Endothelial cell of umbilical vein (primary cell): ENCODE measurements around the gene HDLBP. TPM values are rescaled to one million over a fixed set of nuclear protein-coding genes. Genes with fewer than 3 reads are reported as not detected.

Experiments used
- BruUV-seq: library from RNA; stranded (reverse); fragments of 400-500 nt; replicated peaks from 2 replicates; lab custom pipeline; 2021; lab: Mats Ljungman, UMichigan
- CTCF ChIA-PET: fragments of 300-600, 350-600 bp; sonication (Branson Sonifier 250); formaldehyde crosslinking; loops from one replicate; lab custom pipeline; 2021; ENCODE audit warnings: antibody characterized with exemption, inconsistent platforms; lab: Charles Lee
- POLR2A ChIA-PET: fragments of 300-600, 350-600 bp; sonication (Branson Sonifier 250); formaldehyde crosslinking; loops from one replicate; lab custom pipeline; 2021; ENCODE audit warnings: antibody characterized with exemption, inconsistent platforms; lab: Charles Lee
- DNase-seq: peaks from one replicate; pipeline ENCODE4 v3.0.0-alpha.2; 2011; ENCODE audit warnings: low read depth, low spot score
- FAIRE-seq: peaks from 2 replicates; lab custom pipeline; 2011; peaks lifted over from hg19 to GRCh38; lab: Jason Lieb, UNC
- H2AFZ ChIP-seq: 2 replicates; pipeline ENCODE4 v1.6.0; 2012; ENCODE audit warnings: low read depth, low read length, control low read depth, inconsistent platforms
- H3K27ac ChIP-seq: 2 replicates; pipeline ENCODE4 v1.5.1; 2011; ENCODE audit warnings: low read depth, mild to moderate bottlenecking, control low read depth, low read length, moderate library complexity; ENCODE audit not compliant: insufficient read depth
- H3K27me3 ChIP-seq, 2 experiments: 2 replicates each; pipeline versions ENCODE4 v1.6.0 to v1.6.1; 2011; ENCODE audit warnings: low read length in 2 of 2, mixed read lengths in 1 of 2; ENCODE audit not compliant: control insufficient read depth in 2 of 2, insufficient read depth in 2 of 2
- H3K36me3 ChIP-seq, 2 experiments: 2 replicates in 1 of 2; 3 replicates in 1 of 2; pipeline ENCODE4 v1.5.1; 2011; ENCODE audit warnings: low read length in 2 of 2, mild to moderate bottlenecking in 1 of 2, moderate library complexity in 1 of 2; ENCODE audit not compliant: control insufficient read depth in 2 of 2, insufficient read depth in 2 of 2; ENCODE audit errors: extremely low read depth in 1 of 2
- H3K4me1 ChIP-seq: 3 replicates; pipeline ENCODE4 v1.5.1; 2011; ENCODE audit warnings: mild to moderate bottlenecking, low read length; ENCODE audit not compliant: control insufficient read depth, insufficient read depth; ENCODE audit errors: extremely low read depth
- H3K4me2 ChIP-seq: 2 replicates; pipeline ENCODE4 v1.6.1; 2011; ENCODE audit warnings: low read length, control low read depth, mixed read lengths; ENCODE audit not compliant: insufficient read depth
- H3K4me3 ChIP-seq, 3 experiments: fragments of 200-600 bp in 1 of 3; sonication (generic), shearing (Covaris generic) in 1 of 3; replicated peaks in 1 of 3; 2 replicates each; pipeline ENCODE4 v1.5.1; 2011 to 2016; ENCODE audit warnings: control low read depth in 3 of 3, low read length in 3 of 3, mild to moderate bottlenecking in 2 of 3, inconsistent platforms in 1 of 3, low read depth in 1 of 3, moderate library complexity in 1 of 3; ENCODE audit not compliant: insufficient read depth in 1 of 3
- H3K79me2 ChIP-seq: 2 replicates; pipeline ENCODE4 v1.6.0; 2012; ENCODE audit warnings: low read length, inconsistent platforms; ENCODE audit not compliant: control insufficient read depth, insufficient read depth
- H3K9ac ChIP-seq: replicated peaks from 2 replicates; pipeline ENCODE3; 2011; ENCODE audit warnings: low read length, control low read depth; ENCODE audit not compliant: insufficient read depth; ENCODE audit errors: extremely low read depth
- H3K9me1 ChIP-seq: replicated peaks from 3 replicates; pipeline ENCODE4 v1.6.0; 2011; ENCODE audit warnings: mild to moderate bottlenecking, low read length; ENCODE audit not compliant: control insufficient read depth, insufficient read depth; ENCODE audit errors: extremely low read depth
- H3K9me3 ChIP-seq: replicated peaks from 2 replicates; pipeline ENCODE4 v1.5.1; 2012; ENCODE audit warnings: low read length, inconsistent platforms; ENCODE audit not compliant: control insufficient read depth, insufficient read depth
- H4K20me1 ChIP-seq: replicated peaks from 2 replicates; pipeline ENCODE3; 2011; ENCODE audit warnings: mild to moderate bottlenecking, low read length; ENCODE audit not compliant: control insufficient read depth, insufficient read depth; ENCODE audit errors: extremely low read depth
- EZH2 ChIP-seq: IDR thresholded peaks from 2 replicates; pipeline ENCODE4 v1.6.1; 2012; ENCODE audit warnings: borderline replicate concordance, low read depth, mild to moderate bottlenecking, moderate library complexity, low read length, inconsistent platforms; ENCODE audit not compliant: severe bottlenecking
- FOS ChIP-seq: IDR thresholded peaks from 2 replicates; pipeline ENCODE4 v1.6.1; 2011; ENCODE audit warnings: mild to moderate bottlenecking, low read length, moderate library complexity, borderline replicate concordance; ENCODE audit not compliant: insufficient read depth
- GATA2 ChIP-seq: IDR thresholded peaks from 2 replicates; pipeline ENCODE4 v1.7.0; 2011; ENCODE audit warnings: low read depth, mild to moderate bottlenecking, moderate library complexity, mixed read lengths, low read length; ENCODE audit not compliant: insufficient read length, insufficient read depth
- JUN ChIP-seq: IDR thresholded peaks from 2 replicates; pipeline ENCODE4 v1.6.1; 2011; ENCODE audit warnings: borderline replicate concordance, low read depth; ENCODE audit not compliant: insufficient read length, insufficient read depth
- MAX ChIP-seq: IDR thresholded peaks from 2 replicates; pipeline ENCODE4 v1.6.1; 2011; ENCODE audit not compliant: insufficient read depth, insufficient read length
- MYC ChIP-seq: IDR thresholded peaks from one replicate; pipeline ENCODE4 v1.6.1; 2011; ENCODE audit warnings: mild to moderate bottlenecking, low read depth, low read length
- POLR2A ChIP-seq: IDR thresholded peaks from 2 replicates; pipeline ENCODE4 v1.6.1; 2012; ENCODE audit warnings: low read depth, mild to moderate bottlenecking, control low read depth, low read length
- POLR2AphosphoS5 ChIP-seq: IDR thresholded peaks from 2 replicates; pipeline ENCODE4 v1.6.1; 2012; ENCODE audit warnings: low read depth, mild to moderate bottlenecking, control low read depth, low read length, moderate library complexity; ENCODE audit not compliant: insufficient read depth
- dilution Hi-C: fragments of 300-500 bp; cut with MboI; formaldehyde crosslinking; loops from one replicate; pipeline ENCODE4 v1.15.0; 2019; ENCODE audit warnings: low sequenced_read_pairs; ENCODE audit not compliant: extremely low pct_ligation_motif_present
- intact Hi-C: fragments of 100-400 bp; cut with micrococcal nuclease; formaldehyde crosslinking; loops from one replicate; pipeline ENCODE4 v1.10.0; 2022
- polyA plus RNA-seq, 4 experiments: library from polyadenylated mRNA; depleted of rRNA in 3 of 4; stranded (reverse) in 3 of 4; unstranded in 1 of 4; fragments of >200 nt; gene quantifications; 2 replicates each; pipeline versions ENCODE4 v1.2.1 to v1.2.3, GENCODE V29; 2011 to 2012; ENCODE audit warnings: missing spikeins in 1 of 4
- total RNA-seq: library from RNA; stranded (reverse); gene quantifications from 2 replicates; pipeline ENCODE4 v1.2.3, GENCODE V29; 2021
- TF ChIP-seq, protein P1 (sequence below), 2 donors: IDR thresholded peaks; 1 replicate in 1 of 2; 2 replicates in 1 of 2; pipeline ENCODE4 v1.5.1; 2011; ENCODE audit warnings: low read length in 2 of 2, mild to moderate bottlenecking in 2 of 2, moderate library complexity in 2 of 2, control low read depth in 1 of 2, inconsistent platforms in 1 of 2, low read depth in 1 of 2; ENCODE audit not compliant: insufficient read depth in 1 of 2; ENCODE audit errors: extremely low read depth in 1 of 2

The HDLBP gene
- total and polyA plus RNA-seq, 2 donors (not counting 3 experiments of a cell fraction or from before 2014, with no cell fraction given) = 379 to 569 TPM

DNA sequence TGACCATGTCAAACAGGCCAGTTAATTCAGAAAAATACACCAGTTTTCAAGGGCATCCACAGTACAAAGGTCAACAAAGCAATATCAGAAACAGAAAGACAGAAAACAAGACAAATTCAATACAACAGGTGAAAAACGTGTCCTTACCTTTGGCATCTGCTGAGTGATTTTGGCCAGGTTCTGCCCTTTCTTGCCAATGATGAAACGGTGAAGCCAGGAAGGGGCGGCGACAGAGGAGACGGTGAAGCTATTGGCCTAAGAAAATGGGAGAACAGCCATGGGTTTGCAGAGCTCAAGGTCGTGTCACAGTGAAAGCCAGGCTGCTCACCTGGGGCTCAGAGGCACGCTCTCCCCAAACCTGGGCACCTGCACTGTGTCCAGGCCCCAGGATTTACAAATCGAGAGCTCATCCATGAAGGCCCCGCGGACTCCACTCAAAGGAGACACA, 60.5 kb downstream of the HDLBP start:
- intact Hi-C loops (no loop called here), dilution Hi-C loops (no loop called here)
- H3K4me1 ChIP-seq = peaks cover 11% of the 10 kb centered on the region
- H3K36me3 ChIP-seq = peaks cover 36 to 57% of the 10 kb centered on the region in 2 experiments
- no peak for TF ChIP-seq FOS
- TF ChIP-seq JUN = no peak
- TF ChIP-seq, protein P1, sequence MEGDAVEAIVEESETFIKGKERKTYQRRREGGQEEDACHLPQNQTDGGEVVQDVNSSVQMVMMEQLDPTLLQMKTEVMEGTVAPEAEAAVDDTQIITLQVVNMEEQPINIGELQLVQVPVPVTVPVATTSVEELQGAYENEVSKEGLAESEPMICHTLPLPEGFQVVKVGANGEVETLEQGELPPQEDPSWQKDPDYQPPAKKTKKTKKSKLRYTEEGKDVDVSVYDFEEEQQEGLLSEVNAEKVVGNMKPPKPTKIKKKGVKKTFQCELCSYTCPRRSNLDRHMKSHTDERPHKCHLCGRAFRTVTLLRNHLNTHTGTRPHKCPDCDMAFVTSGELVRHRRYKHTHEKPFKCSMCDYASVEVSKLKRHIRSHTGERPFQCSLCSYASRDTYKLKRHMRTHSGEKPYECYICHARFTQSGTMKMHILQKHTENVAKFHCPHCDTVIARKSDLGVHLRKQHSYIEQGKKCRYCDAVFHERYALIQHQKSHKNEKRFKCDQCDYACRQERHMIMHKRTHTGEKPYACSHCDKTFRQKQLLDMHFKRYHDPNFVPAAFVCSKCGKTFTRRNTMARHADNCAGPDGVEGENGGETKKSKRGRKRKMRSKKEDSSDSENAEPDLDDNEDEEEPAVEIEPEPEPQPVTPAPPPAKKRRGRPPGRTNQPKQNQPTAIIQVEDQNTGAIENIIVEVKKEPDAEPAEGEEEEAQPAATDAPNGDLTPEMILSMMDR (IDR thresholded peaks at IDR 0.05; ENCODE audit: extremely low read depth in 1 of 2, insufficient read depth in 1 of 2, low read depth in 1 of 2, low read length in 2 of 2) = no peak
- TF ChIP-seq POLR2AphosphoS5 = no peak
- no peak for TF ChIP-seq MYC
- TF ChIP-seq MAX = no peak
- no peak for TF ChIP-seq EZH2
- no peak for TF ChIP-seq POLR2A
- TF ChIP-seq GATA2 = no peak
- H3K4me3 ChIP-seq = no peak overlapping the region
- H3K9me3 ChIP-seq = no peaks in the 10 kb centered on the region
- CTCF ChIA-PET = no interaction called here
- DNase-seq (no peak), FAIRE-seq (no peak)
- H3K27ac ChIP-seq = no peak overlapping the region
- peaks cover 11% of the 10 kb centered on the region for H3K79me2 ChIP-seq
- H3K27me3 ChIP-seq = no peaks in the 10 kb centered on the region
- POLR2A ChIA-PET = no interaction called here
- no peaks in the 10 kb centered on the region for H3K9me1 ChIP-seq
- H3K9ac ChIP-seq = no peak overlapping the region
- no TSS peak for BruUV-seq
- H2AFZ ChIP-seq = no peak overlapping the region
- no peak overlapping the region for H3K4me2 ChIP-seq
- H4K20me1 ChIP-seq = no peaks in the 10 kb centered on the region
